Measurements from ENCODE around the gene ZNF341. TPM values are rescaled to one million over a fixed set of nuclear protein-coding genes. Genes with fewer than 3 reads are reported as not detected.
A peak's percentile ranks its signal among the peaks of the same experiment; 100 is the strongest.

The ZNF341 gene
- total RNA-seq, 3 donors from 2014 or later, result 5.0 to 5.6 (median 5.1) TPM

GRCh38 chr20:33810885-33811775, 79.3 kb downstream of the ZNF341 start, which contains the start of gene CHMP4B:
CHMP4B (plus strand) TSS chr20:33811348; CDS start chr20:33811469, 121 bp downstream.
- Histone ChIP-seq H3K4me1 (ENCODE audit: low read depth) (peaks cover 24% of the 10 kb centered on the region), H3K9me3 (no peaks in the 10 kb centered on the region), H3K4me3 (peak within 1 kb of the TSS; percentile 69), H3K36me3 (ENCODE audit: low read depth) (no peaks in the 10 kb centered on the region)
- ATAC-seq (peak; percentile 94), DNase-seq (peak; percentile 99 to 100 (median 100))
- intact Hi-C loops (cut with DNase I, micrococcal nuclease), result no loop called here
- TF ChIP-seq CTCF (IDR thresholded peaks at IDR 0.05), result no peak

- ATAC-seq, result peak; percentile 35
- TF ChIP-seq CTCF (IDR thresholded peaks at IDR 0.05), result no peak
- no peaks in the 10 kb centered on the region for H3K36me3 ChIP-seq (ENCODE audit: low read depth)
- H3K9me3 ChIP-seq, result no peaks in the 10 kb centered on the region
- intact Hi-C loops (cut with DNase I, micrococcal nuclease), result no loop called here
- H3K4me1 ChIP-seq (ENCODE audit: low read depth), result peaks cover 26% of the 10 kb centered on the region
- H3K4me3 ChIP-seq, result peak overlapping the region; percentile 69
- DNase-seq, result no peak
Observed at GRCh38 chr20:33811776-33812151, 80.0 kb downstream of the ZNF341 start.

GRCh38 chr20:33812152-33812849, 80.5 kb downstream of the ZNF341 start:
- DNase-seq, result peak; percentile 58 to 70 (median 63)
- TF ChIP-seq CTCF (IDR thresholded peaks at IDR 0.05), result no peak
- Histone ChIP-seq H3K4me3 (peak overlapping the region; percentile 69), H3K4me1 (ENCODE audit: low read depth) (peaks cover 31% of the 10 kb centered on the region), H3K9me3 (no peaks in the 10 kb centered on the region), H3K36me3 (ENCODE audit: low read depth) (no peaks in the 10 kb centered on the region)
- intact Hi-C loops (cut with DNase I, micrococcal nuclease), result no loop called here
- peak; percentile 20 for ATAC-seq

- Histone ChIP-seq H3K4me1 (ENCODE audit: low read depth) (peaks cover 36% of the 10 kb centered on the region), H3K36me3 (ENCODE audit: low read depth) (no peaks in the 10 kb centered on the region), H3K4me3 (no peak overlapping the region), H3K9me3 (no peaks in the 10 kb centered on the region)
- TF ChIP-seq CTCF (IDR thresholded peaks at IDR 0.05), result no peak
- DNase-seq (peak in 1 of 3 donors; percentile 73), ATAC-seq (peak; percentile 16)
- intact Hi-C loops (cut with DNase I, micrococcal nuclease), result no loop called here
Observed at GRCh38 chr20:33812908-33813462, 81.2 kb downstream of the ZNF341 start.

- TF ChIP-seq CTCF (IDR thresholded peaks at IDR 0.05), result no peak
- H3K4me3 ChIP-seq, result no peak overlapping the region
- DNase-seq, result peak in 2 of 3 donors; percentile 62 to 64
- peaks cover 42% of the 10 kb centered on the region for H3K4me1 ChIP-seq (ENCODE audit: low read depth)
- peak; percentile 50 for ATAC-seq
- H3K9me3 ChIP-seq, result no peaks in the 10 kb centered on the region
- H3K36me3 ChIP-seq (ENCODE audit: low read depth), result no peaks in the 10 kb centered on the region
- intact Hi-C loops (cut with DNase I, micrococcal nuclease), result no loop called here
Observed at GRCh38 chr20:33814238-33814712, 82.5 kb downstream of the ZNF341 start.
